ENCODE measurements around the gene NLRP12.
"Not testable (repeated sequence)": the region's sequence is repeated elsewhere in the genome, so short reads cannot be mapped to it uniquely, and the experiment has no call there.

NLRP12 gene

GRCh38 chr19:53771144-53771543 is 53.0 kb downstream of the NLRP12 start:
- H3K4me3 ChIP-seq (ENCODE audit: low read depth, low read length), result no peak overlapping the region
- no peaks in the 10 kb centered on the region for H3K4me1 ChIP-seq (ENCODE audit: control insufficient read depth, insufficient read depth, low read length)
- H3K27ac ChIP-seq (ENCODE audit: extremely low read depth, low read depth, low read length), result no peak overlapping the region
- POLR2A ChIA-PET, result no interaction called here
- no peak for TF ChIP-seq PATZ1 (tag by site-specific recombination; IDR thresholded peaks at IDR 0.05)
- TF ChIP-seq ZNF704 (tag by site-specific recombination; IDR thresholded peaks at IDR 0.05), result no peak
- no peak for TF ChIP-seq ZNF488 (tag by site-specific recombination; IDR thresholded peaks at IDR 0.05)
- no peak for TF ChIP-seq ZNF791 (tag by site-specific recombination; IDR thresholded peaks at IDR 0.05)
- no peak for TF ChIP-seq ZNF138 (tag by site-specific recombination; IDR thresholded peaks at IDR 0.05; ENCODE audit: borderline replicate concordance)
- no peak for TF ChIP-seq ZNF521 (tag by site-specific recombination; IDR thresholded peaks at IDR 0.05)
- no peak for TF ChIP-seq HOXA7 (CRISPR knock-in tag; IDR thresholded peaks at IDR 0.05; ENCODE audit: borderline replicate concordance)
- TF ChIP-seq ZNF530 (tag by site-specific recombination; IDR thresholded peaks at IDR 0.05; ENCODE audit: low read depth), result no peak
- TF ChIP-seq PRDM2 (tag by site-specific recombination; IDR thresholded peaks at IDR 0.05; ENCODE audit: borderline replicate concordance), result no peak
- TF ChIP-seq ZNF701 (tag by site-specific recombination; IDR thresholded peaks at IDR 0.05), result no peak
- no peak for TF ChIP-seq ZNF391 (tag by site-specific recombination; IDR thresholded peaks at IDR 0.05; ENCODE audit: borderline replicate concordance, low read depth)
- TF ChIP-seq IKZF3 (tag by site-specific recombination; IDR thresholded peaks at IDR 0.05), result no peak
- TF ChIP-seq ZBTB1 (tag by site-specific recombination; IDR thresholded peaks at IDR 0.05), result no peak
- TF ChIP-seq ZNF600 (tag by site-specific recombination; IDR thresholded peaks at IDR 0.05), result no peak
- TF ChIP-seq SALL2 (tag by site-specific recombination; IDR thresholded peaks at IDR 0.05; ENCODE audit: borderline replicate concordance), result no peak
- TF ChIP-seq ZNF148 (tag by site-specific recombination; IDR thresholded peaks at IDR 0.05; ENCODE audit: borderline replicate concordance), result no peak
- no peak for TF ChIP-seq ZNF677 (tag by site-specific recombination; IDR thresholded peaks at IDR 0.05)
- no peaks in the 10 kb centered on the region for H3K36me3 ChIP-seq (ENCODE audit: control insufficient read depth in 2 of 2, insufficient read depth in 1 of 2, low read length in 2 of 2)
- H3K9me3 ChIP-seq (ENCODE audit: control insufficient read depth, insufficient read depth, low read depth, low read length), result no peaks in the 10 kb centered on the region
- CTCF ChIA-PET, result interaction anchor here (0.7 to 3.8 kb wide), 6 partner anchors 20 to 828 kb away, joined by 3 to 42 read pairs (median 4); no protein-coding TSS in a partner anchor

- H3K4me3 ChIP-seq (ENCODE audit: low read depth, low read length); H3K9me3 ChIP-seq (ENCODE audit: control insufficient read depth, insufficient read depth, low read depth, low read length); H3K4me1 ChIP-seq (ENCODE audit: control insufficient read depth, insufficient read depth, low read length); POLR2A ChIA-PET; H3K27ac ChIP-seq (ENCODE audit: extremely low read depth, low read depth, low read length); H3K36me3 ChIP-seq (ENCODE audit: control insufficient read depth in 2 of 2, insufficient read depth in 1 of 2, low read length in 2 of 2): not testable (repeated sequence)
- CTCF ChIA-PET, result interaction anchor here (1.4 kb wide), 1 partner anchor 23 kb away, joined by 5 read pairs; no protein-coding TSS in a partner anchor
These were observed 54.3 kb downstream of the NLRP12 start for GRCh38 chr19:53769696-53770309.
